ENCODE data around the gene ACBD6.
"Not testable (repeated sequence)": the region's sequence is repeated elsewhere in the genome, so short reads cannot be mapped to it uniquely, and the experiment has no call there.

Gene ACBD6

GRCh38 chr1:180462102-180462501, 40.3 kb downstream of the ACBD6 start:
- TF ChIP-seq ZFX (IDR thresholded peaks at IDR 0.05; ENCODE audit: borderline replicate concordance), result no peak
- no peak for TF ChIP-seq CTCF (IDR thresholded peaks at IDR 0.05)

DNA sequence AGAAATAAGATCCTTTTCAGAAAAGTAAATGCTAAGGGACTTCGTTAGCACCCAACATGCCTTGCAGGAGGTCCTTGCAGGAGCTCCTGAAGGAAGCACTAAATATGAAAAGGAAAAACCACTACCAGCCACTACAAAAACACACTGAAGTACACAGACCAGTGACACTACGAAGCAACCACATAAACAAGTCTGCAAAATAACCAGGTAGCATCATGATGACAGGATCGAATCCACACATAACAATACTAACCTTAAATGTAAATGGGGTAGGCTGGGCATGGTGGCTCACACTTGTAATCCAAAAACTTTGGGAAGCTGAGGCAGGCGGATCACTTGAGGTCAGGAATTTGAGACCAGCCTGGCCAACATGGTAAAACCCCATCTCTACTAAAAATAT, 40.7 kb downstream of the ACBD6 start:
- H3K27ac ChIP-seq, result not testable (repeated sequence)

More at GRCh38 chr1:180462102-180462501, 40.3 kb downstream of the ACBD6 start:
- H3K27ac ChIP-seq, result no peak overlapping the region

DNA sequence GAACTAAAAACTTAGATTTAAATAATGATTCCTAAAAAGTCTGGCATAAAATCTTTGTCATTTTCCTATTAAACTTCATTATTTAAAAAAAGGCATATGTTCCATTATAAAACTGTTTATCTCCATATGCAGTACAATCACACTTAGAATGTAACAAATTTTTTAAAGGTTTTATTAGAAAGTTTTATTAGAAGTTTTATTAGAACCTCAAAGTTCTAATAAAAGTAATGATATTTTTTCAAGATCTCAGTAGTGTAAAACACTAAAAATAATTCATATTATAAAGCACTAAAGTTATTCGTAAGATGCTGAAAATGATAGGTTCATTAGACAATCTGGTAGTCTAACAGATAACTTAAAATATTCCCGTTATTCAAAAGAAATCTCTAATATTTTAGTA, 43.6 kb downstream of the ACBD6 start:
- H3K27ac ChIP-seq, result no peak overlapping the region
- TF ChIP-seq ZFX (IDR thresholded peaks at IDR 0.05; ENCODE audit: borderline replicate concordance) (no peak), CTCF (IDR thresholded peaks at IDR 0.05) (no peak)

DNA sequence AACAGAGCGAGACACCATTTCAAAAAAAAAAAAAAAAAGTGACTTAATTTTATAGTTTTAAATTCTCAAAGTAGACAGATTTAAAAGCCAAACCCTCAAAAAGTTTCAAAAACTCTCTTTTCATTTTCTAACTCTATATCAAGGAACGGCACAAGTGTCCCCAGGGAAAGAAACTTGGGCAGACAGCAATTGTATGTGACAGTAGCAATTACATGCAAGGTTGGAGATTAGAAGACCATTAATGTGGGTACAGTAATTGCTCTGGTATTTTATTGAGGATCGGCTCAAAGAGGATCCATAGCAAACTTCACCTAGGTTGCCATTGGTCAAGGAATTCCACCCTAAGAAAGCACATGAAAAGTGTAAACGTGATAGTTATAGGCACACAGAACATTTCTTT, 46.2 kb downstream of the ACBD6 start:
- H3K27ac ChIP-seq, result no peak overlapping the region
- TF ChIP-seq CTCF (IDR thresholded peaks at IDR 0.05) (no peak), ZFX (IDR thresholded peaks at IDR 0.05; ENCODE audit: borderline replicate concordance) (no peak)

DNA sequence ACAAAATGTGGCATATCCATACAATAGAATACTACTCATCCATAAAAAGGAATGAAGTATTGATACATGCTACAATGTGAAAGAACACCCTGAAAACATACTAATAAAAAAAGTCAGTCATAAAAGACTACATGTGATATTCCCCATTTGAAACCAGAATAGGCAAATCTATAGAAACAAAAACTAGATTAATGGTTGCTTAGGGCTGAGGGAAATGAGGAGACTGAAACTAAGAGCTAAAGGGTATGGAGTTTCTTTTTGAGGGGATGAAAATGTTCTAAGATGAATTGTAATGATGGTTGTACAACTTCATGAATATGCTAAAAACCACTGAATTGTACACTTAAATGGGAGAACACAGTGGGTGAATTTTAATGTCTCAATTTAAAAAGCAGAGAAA, 50.9 kb downstream of the ACBD6 start:
- TF ChIP-seq CTCF (IDR thresholded peaks at IDR 0.05) (no peak), ZFX (IDR thresholded peaks at IDR 0.05; ENCODE audit: borderline replicate concordance) (no peak)
- no peak overlapping the region for H3K27ac ChIP-seq

- no peak overlapping the region for H3K27ac ChIP-seq
- TF ChIP-seq ZFX (IDR thresholded peaks at IDR 0.05; ENCODE audit: borderline replicate concordance) (no peak), CTCF (IDR thresholded peaks at IDR 0.05) (no peak)
Measured at GRCh38 chr1:180444522-180444921, 57.9 kb downstream of the ACBD6 start.

- no peak overlapping the region for H3K27ac ChIP-seq
Measured at GRCh38 chr1:180440335-180440734, 62.0 kb downstream of the ACBD6 start.

More at GRCh38 chr1:180440335-180440734, 62.0 kb downstream of the ACBD6 start:
- TF ChIP-seq CTCF (IDR thresholded peaks at IDR 0.05), result no peak
- TF ChIP-seq ZFX (IDR thresholded peaks at IDR 0.05; ENCODE audit: borderline replicate concordance), result no peak

Measured in 22Rv1 (cell line).